GM19238 (cell line): ENCODE results near the gene KCNJ15.

ENCODE experiments used
- DNase-seq: peaks from one replicate; pipeline ENCODE4 v3.0.0; 2011; ENCODE audit warnings: low spot score; ENCODE audit not compliant: insufficient read length

The KCNJ15 gene

DNA sequence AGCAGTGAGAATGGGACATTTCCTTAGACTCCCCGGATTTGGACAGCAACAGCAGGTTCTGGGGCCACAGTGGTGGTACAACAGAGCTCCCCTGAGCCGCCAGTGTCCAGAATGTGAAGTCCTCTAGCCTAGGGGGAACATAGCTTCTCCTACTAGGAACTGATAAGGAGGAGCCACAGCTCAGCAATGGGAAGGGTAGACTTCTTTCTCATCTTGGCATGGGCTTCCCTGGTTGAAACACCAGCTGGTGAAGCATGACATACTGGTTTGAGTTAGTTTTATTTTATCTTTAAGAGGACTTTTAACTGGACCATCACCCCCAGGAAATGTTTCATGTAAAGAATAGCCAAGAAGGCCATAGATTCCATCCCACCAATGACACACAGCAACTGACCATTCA lies 68.4 kb downstream of the KCNJ15 start:
- DNase-seq, result no peak

- no peak for DNase-seq
These were observed 69.1 kb downstream of the KCNJ15 start for GRCh38 chr21:38325731-38326420.

DNA sequence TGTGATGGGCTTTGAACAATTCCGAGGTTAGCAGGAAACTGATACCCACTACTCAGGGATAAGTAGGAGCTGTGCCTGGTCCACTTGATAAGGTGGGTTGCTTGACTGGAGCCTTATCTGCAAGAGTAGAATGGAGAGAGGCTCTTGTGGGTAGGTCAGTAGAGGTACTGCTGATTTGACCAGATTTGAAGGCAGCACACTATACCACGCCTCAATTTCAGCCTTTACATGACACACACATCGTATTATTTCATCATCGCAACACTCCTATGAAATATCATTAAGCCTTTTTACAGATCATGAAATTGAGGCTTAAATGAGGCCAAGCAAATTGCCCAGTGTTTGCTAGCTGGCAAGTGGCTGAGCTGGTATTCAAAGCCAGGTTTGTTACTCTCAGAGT lies 69.6 kb downstream of the KCNJ15 start:
- no peak for DNase-seq

GRCh38 chr21:38326899-38327298 lies 70.1 kb downstream of the KCNJ15 start:
- DNase-seq, result no peak

GRCh38 chr21:38327984-38328383 lies 71.2 kb downstream of the KCNJ15 start:
- no peak for DNase-seq

DNA sequence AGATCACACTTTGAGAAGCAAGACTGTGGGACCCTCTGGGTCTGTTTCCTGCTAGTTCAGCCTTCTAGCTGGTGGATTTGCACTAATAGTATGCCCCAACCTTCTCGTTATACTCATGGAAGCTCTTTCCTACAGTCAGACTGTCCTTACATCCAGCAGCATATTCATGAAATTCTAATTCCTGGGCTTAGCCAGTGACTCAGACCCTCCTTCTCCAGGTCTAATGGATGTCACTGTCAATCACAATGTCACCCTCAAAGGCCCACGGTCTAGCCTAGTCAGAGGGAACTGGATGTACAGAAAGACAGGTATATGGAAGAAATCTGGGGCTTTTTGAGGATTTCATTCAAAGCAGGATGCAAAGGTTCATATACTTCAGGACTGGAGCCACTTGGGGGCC lies 72.4 kb downstream of the KCNJ15 start:
- no peak for DNase-seq

GRCh38 chr21:38330666-38331065 lies 73.9 kb downstream of the KCNJ15 start:
- no peak for DNase-seq

GRCh38 chr21:38333301-38334272 lies 76.8 kb downstream of the KCNJ15 start:
- no peak for DNase-seq

- DNase-seq, result no peak
These were observed 78.1 kb downstream of the KCNJ15 start for GRCh38 chr21:38334866-38335265.

GRCh38 chr21:38337793-38338192 lies 81.0 kb downstream of the KCNJ15 start:
- no peak for DNase-seq

GRCh38 chr21:38340131-38340530 lies 83.3 kb downstream of the KCNJ15 start:
- DNase-seq, result no peak

DNA sequence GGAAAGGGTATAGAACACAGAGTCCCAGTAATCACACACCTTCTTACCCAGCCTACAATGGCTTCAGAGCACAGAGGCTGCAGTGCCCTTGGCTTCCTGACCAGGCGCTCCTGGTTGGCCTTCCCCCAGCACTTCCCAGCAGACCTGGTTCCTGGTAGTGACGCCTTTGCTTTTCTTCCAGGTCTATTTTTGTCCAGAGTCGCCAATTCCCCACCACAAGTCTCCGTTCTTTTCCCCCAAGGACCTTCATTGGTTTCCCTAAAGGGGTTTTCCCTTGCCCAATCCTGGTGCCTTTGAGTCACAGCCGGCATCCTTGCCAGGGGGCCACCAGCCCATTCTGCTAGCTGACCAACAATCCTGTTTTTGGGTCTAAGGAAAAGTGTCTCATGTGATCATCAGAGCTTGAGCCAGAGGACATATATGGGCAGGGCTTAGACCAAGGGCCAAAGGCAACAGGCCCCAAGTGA lies 84.8 kb downstream of the KCNJ15 start:
- DNase-seq, result no peak

DNA sequence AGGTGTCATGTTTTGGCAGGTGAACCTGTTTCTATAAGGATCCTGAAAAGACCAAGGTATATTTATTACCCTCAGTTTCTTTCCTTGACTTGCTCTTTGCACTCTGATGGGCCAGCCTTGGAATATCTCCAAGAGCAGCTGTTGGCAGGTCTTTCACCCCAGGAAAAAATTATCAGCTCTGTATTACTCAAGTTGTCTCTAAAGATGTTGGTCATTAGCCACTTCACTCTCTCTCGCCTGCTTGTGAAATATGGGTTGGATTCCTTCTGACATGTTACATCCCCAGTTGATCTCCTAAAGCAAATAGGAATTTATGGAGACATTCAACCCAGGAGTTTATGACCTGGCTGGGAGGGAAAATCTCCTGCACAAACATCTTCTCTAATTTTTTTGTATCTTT lies 85.9 kb downstream of the KCNJ15 start:
- DNase-seq, result no peak

DNA sequence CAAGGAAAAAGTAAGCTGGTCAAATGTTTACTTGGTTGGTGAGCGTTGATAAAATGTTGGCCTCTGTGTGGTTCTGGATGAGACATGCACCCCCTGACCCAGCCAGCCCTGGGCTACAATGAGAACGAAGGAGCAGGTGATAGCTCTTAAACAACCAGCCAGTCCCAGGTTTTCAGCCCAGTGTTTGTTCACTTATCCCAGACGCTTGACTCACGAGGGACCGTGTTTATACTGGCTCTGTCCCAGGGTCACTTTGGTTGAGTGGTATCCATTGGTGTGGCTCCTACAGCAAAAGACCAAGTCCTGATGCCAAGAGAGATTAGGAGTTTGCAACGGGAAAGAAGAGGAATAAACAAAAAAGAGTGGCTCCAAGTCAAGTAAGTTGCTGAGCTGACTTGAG lies 86.9 kb downstream of the KCNJ15 start:
- no peak for DNase-seq

GRCh38 chr21:38346286-38346685 lies 89.5 kb downstream of the KCNJ15 start:
- DNase-seq, result no peak

DNA sequence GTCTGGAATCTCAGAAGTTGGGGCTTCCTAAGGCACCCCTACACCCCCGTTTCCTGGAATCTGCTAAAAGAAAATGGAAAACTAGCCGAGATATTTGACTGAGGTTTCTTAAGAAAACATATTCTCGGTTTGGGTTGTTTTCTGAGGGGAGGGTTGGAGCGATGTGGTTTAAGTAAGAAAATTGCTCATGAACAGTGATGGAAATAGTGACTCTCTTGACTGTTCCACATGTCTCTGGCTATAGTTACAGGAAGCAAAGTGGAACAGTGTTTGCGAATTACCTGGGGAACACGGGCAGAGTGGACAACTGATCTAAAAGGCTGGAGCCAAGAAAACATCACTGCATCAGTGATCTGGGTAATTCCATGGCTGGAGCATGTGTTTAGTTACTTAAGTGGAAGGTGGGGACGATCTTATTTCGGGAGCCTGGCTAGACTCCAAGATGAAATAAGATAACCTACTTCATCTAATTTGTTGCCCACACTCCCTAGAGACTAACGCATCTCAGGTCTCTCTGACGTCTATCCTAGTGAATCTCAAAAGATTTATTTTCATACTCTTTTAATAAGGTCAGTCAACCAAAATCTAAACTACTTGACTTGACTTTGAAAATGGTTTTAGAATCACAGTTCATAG lies 92.4 kb downstream of the KCNJ15 start:
- DNase-seq, result no peak

DNA sequence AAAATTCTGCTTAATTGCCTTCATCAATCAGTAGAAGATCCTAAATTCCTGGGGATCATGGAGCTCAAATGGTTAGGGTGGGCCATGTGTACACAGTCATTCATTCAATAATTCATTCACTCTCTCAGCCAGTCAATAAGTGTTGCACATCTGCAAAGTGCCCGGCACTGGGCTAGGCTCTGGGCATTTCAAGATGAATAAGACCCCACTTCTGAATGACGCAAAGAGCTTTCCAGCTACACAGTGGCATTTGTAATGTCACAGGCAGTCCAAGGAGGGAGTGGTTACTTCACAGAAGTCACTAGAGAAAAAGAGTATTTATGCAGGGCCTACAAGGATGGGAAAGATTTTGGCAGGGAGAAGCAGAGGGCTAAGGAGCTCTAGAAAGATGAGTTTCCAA lies 93.2 kb downstream of the KCNJ15 start:
- no peak for DNase-seq

- DNase-seq, result no peak
These were observed 93.9 kb downstream of the KCNJ15 start for GRCh38 chr21:38350684-38351083.

- no peak for DNase-seq
These were observed 94.6 kb downstream of the KCNJ15 start for GRCh38 chr21:38351176-38351959.

GRCh38 chr21:38351961-38352521 lies 95.2 kb downstream of the KCNJ15 start:
- DNase-seq, result no peak
